K562 (cell line): ENCODE measurements around the gene PTGES3. TPM values are rescaled to one million over a fixed set of nuclear protein-coding genes. Genes with fewer than 3 reads are reported as not detected.
A peak's percentile ranks its signal among the peaks of the same experiment; 100 is the strongest.

Source experiments
- ATAC-seq: fragments of 200-7000 bp; cut with Tn5 transposase; 3 replicates; pipeline ENCODE4 v1.9.1; 2020; ENCODE audit warnings: moderate library complexity
- BruUV-seq: library from RNA; stranded (reverse); fragments of 400-500 nt; replicated peaks from 2 replicates; lab custom pipeline; 2021; lab: Mats Ljungman, UMichigan
- CTCF ChIA-PET: fragments of 300-600 bp; formaldehyde crosslinking; extraction: SDS; loops from one replicate; lab custom pipeline; 2021; ENCODE audit warnings: low intra/inter-chr PET ratio; lab: Yijun Ruan, JAX
- POLR2A ChIA-PET: fragments of 300-600, 350-650 bp; sonication (Branson Sonifier 250); formaldehyde crosslinking; extraction: SDS; loops from one replicate; lab custom pipeline; 2021; ENCODE audit warnings: antibody characterized with exemption, inconsistent platforms; lab: Yijun Ruan, JAX
- DNase-seq, 4 experiments: peaks; one replicate each; pipeline versions ENCODE4 v3.0.0 to v3.0.0-alpha.2; 2011 to 2018; ENCODE audit warnings: low spot score in 3 of 4, mixed read lengths in 3 of 4; ENCODE audit errors: extremely low read depth in 1 of 4
- FAIRE-seq: peaks from 2 replicates; lab custom pipeline; 2011; peaks lifted over from hg19 to GRCh38; lab: Jason Lieb, UNC
- H2AFZ ChIP-seq: 2 replicates; pipeline ENCODE4 v1.6.0; 2011; ENCODE audit warnings: low read depth, low read length, control low read depth, inconsistent platforms
- H3K27ac ChIP-seq: fragments of 200-600 bp; 3 replicates; pipeline ENCODE4 v1.8.0; 2011; ENCODE audit warnings: low read depth, mild to moderate bottlenecking, control low read depth, inconsistent platforms, low read length, moderate library complexity, mixed read lengths; ENCODE audit errors: extremely low read depth
- H3K27me3 ChIP-seq, 2 experiments: fragments of 300-600 bp in 1 of 2; 2 replicates in 1 of 2; 3 replicates in 1 of 2; pipeline versions ENCODE4 v1.6.0 to v1.8.0; 2011; ENCODE audit warnings: inconsistent platforms in 2 of 2, low read length in 2 of 2, mild to moderate bottlenecking in 1 of 2, mixed read lengths in 1 of 2, moderate library complexity in 1 of 2; ENCODE audit not compliant: control insufficient read depth in 2 of 2, insufficient read depth in 2 of 2
- H3K36me3 ChIP-seq: fragments of 300-600 bp; 3 replicates; pipeline ENCODE4 v1.8.0; 2011; ENCODE audit warnings: mild to moderate bottlenecking, low read length, inconsistent platforms; ENCODE audit not compliant: control insufficient read depth, insufficient read depth
- H3K4me1 ChIP-seq, 2 experiments: fragments of 200-600 bp in 1 of 2; replicated peaks in 1 of 2; 2 replicates in 1 of 2; 3 replicates in 1 of 2; pipeline versions ENCODE4 v1.5.1 to v1.8.0; 2011; ENCODE audit warnings: inconsistent platforms in 2 of 2, low read length in 2 of 2, mild to moderate bottlenecking in 1 of 2, mixed read lengths in 1 of 2, moderate library complexity in 1 of 2; ENCODE audit not compliant: control insufficient read depth in 2 of 2, insufficient read depth in 2 of 2
- H3K4me2 ChIP-seq: 2 replicates; pipeline ENCODE4 v1.6.1; 2011; ENCODE audit warnings: low read length, control low read depth, inconsistent platforms, mixed read lengths; ENCODE audit not compliant: insufficient read depth
- H3K4me3 ChIP-seq: fragments of 200-600 bp; sonication (generic), shearing (Covaris generic); 2 replicates; pipeline ENCODE4 v1.5.1; 2016; ENCODE audit warnings: control low read depth, inconsistent platforms
- H3K79me2 ChIP-seq: fragments of 200-600 bp; 3 replicates; pipeline ENCODE4 v1.8.0; 2011; ENCODE audit warnings: low read length, inconsistent platforms; ENCODE audit not compliant: control insufficient read depth, insufficient read depth
- H3K9ac ChIP-seq, 2 experiments: 2 replicates each; pipeline versions ENCODE4 v1.6.0 to v1.6.1; 2011; ENCODE audit warnings: low read depth in 2 of 2, low read length in 2 of 2, control low read depth in 1 of 2, inconsistent platforms in 1 of 2, mild to moderate bottlenecking in 1 of 2, mixed read lengths in 1 of 2; ENCODE audit not compliant: insufficient read depth in 1 of 2
- H3K9me1 ChIP-seq: one replicate; pipeline ENCODE4 v1.6.0; 2011; ENCODE audit warnings: inconsistent platforms, mild to moderate bottlenecking, low read length, moderate library complexity; ENCODE audit not compliant: control insufficient read depth, insufficient read depth
- H3K9me3 ChIP-seq: replicated peaks from 2 replicates; pipeline ENCODE4 v1.5.1; 2011; ENCODE audit warnings: low read depth, low read length, inconsistent platforms; ENCODE audit not compliant: control insufficient read depth, insufficient read depth
- H4K20me1 ChIP-seq: replicated peaks from 2 replicates; pipeline ENCODE4 v1.6.1; 2011; ENCODE audit warnings: low read length, inconsistent platforms, mixed read lengths; ENCODE audit not compliant: control insufficient read depth, insufficient read depth
- CREBBP ChIP-seq: IDR thresholded peaks from one replicate; pipeline ENCODE4 v1.6.1; 2012; ENCODE audit warnings: low read depth, mild to moderate bottlenecking, control low read depth, inconsistent platforms, low read length
- DDX20 ChIP-seq: fragments of 450-650 bp; IDR thresholded peaks from 2 replicates; pipeline ENCODE4 v1.6.1; 2016; ENCODE audit warnings: missing genetic modification characterization, low read depth, mild to moderate bottlenecking, missing compliant biosample characterization, moderate library complexity
- ETS1 ChIP-seq: conservative IDR thresholded peaks from 2 replicates; pipeline ENCODE4 v1.6.1; 2011; ENCODE audit warnings: low read depth, mild to moderate bottlenecking, low read length; ENCODE audit not compliant: control insufficient read depth
- GTF2E2 ChIP-seq: fragments of 200-800 bp; sonication (Bioruptor generic); IDR thresholded peaks from 2 replicates; pipeline ENCODE4 v1.6.1; 2016; ENCODE audit warnings: missing genetic modification characterization, missing compliant biosample characterization
- KAT8 ChIP-seq: fragments of 450-650 bp; IDR thresholded peaks from 2 replicates; pipeline ENCODE4 v1.6.1; 2016; ENCODE audit warnings: low read depth, mild to moderate bottlenecking
- MAFF ChIP-seq: IDR thresholded peaks from 2 replicates; pipeline ENCODE4 v1.6.1; 2012; ENCODE audit warnings: low read length, improper control_type of control experiment
- MXI1 ChIP-seq: IDR thresholded peaks from 2 replicates; pipeline ENCODE4 v1.6.1; 2011; ENCODE audit warnings: low read depth, mild to moderate bottlenecking, improper control_type of control experiment, low read length
- NFXL1 ChIP-seq: fragments of 450-650 bp; formaldehyde crosslinking; IDR thresholded peaks from 2 replicates; pipeline ENCODE4 v1.4.0; 2021; ENCODE audit warnings: mild to moderate bottlenecking
- SRSF1 ChIP-seq: fragments of 200-400 bp; formaldehyde crosslinking; IDR thresholded peaks from 2 replicates; pipeline ENCODE4 v1.6.1; 2017; ENCODE audit warnings: mild to moderate bottlenecking, low read depth, low read length, moderate library complexity
- ZBTB17 ChIP-seq: fragments of 450-650 bp; formaldehyde crosslinking; IDR thresholded peaks from 2 replicates; pipeline ENCODE4 v1.4.0; 2020; ENCODE audit warnings: mild to moderate bottlenecking
- ZMIZ1 ChIP-seq, 2 experiments: fragments of 150-350 bp in 1 of 2; IDR thresholded peaks; 2 replicates each; pipeline ENCODE4 v1.6.1; 2012 to 2016; ENCODE audit warnings: low read depth in 2 of 2, low read length in 2 of 2, mild to moderate bottlenecking in 1 of 2, moderate library complexity in 1 of 2
- ZNF551 ChIP-seq: fragments of 250-450 bp; sonication (Bioruptor Pico); IDR thresholded peaks from 2 replicates; pipeline ENCODE4 v1.5.0; 2021; ENCODE audit warnings: mild to moderate bottlenecking, moderate library complexity
- ZNF75A ChIP-seq: fragments of 450-650 bp; formaldehyde crosslinking; IDR thresholded peaks from 2 replicates; pipeline ENCODE4 v1.4.0; 2020; ENCODE audit warnings: mild to moderate bottlenecking
- ZNF766 ChIP-seq: fragments of 200-800 bp; sonication (Bioruptor generic); conservative IDR thresholded peaks from 2 replicates; pipeline ENCODE4 v1.6.1; 2016; ENCODE audit warnings: missing genetic modification characterization, missing compliant biosample characterization
- WGBS: fragments of 100-300 bp; shearing (Covaris generic); methylation state at CpG from one replicate; pipeline ENCODE4 v1.1.6; 2016; ENCODE audit warnings: low coverage, mixed read lengths; ENCODE audit not compliant: insufficient coverage; ENCODE audit errors: missing lambda C conversion rate; 5-methylcytosine and 5-hydroxymethylcytosine counted together
- in situ Hi-C: fragments of 300-500 bp; cut with MboI; formaldehyde crosslinking; loops from 4 replicates; pipeline ENCODE4 v1.15.0; 2018; ENCODE audit warnings: inconsistent platforms, mixed read lengths
- intact Hi-C: fragments of 100-400 bp; cut with micrococcal nuclease; formaldehyde crosslinking; loops from 2 replicates; pipeline ENCODE4 v1.14.2; 2022
- polyA plus RNA-seq, 8 experiments: library from polyadenylated mRNA; depleted of rRNA in 4 of 8; stranded (reverse) in 5 of 8; unstranded in 3 of 8; fragments of >200 nt; fragmentation: Nextera tagmentation in 2 of 8; fragmentation: Illumina TruSeq in 1 of 8; extraction: Ambion mirVana in 2 of 8; extraction: Trizol in 1 of 8; gene quantifications; 2 replicates each; pipeline versions ENCODE4 v1.2.1 to v1.2.3, GENCODE V29; 2011 to 2014; ENCODE audit warnings: inconsistent platforms in 1 of 8, missing spikeins in 1 of 8
- total RNA-seq, 7 experiments: library from RNA; depleted of rRNA in 6 of 7; stranded (reverse); fragments of >200 nt in 6 of 7; fragmentation: Illumina TruSeq in 2 of 7; extraction: Trizol in 2 of 7; gene quantifications; 2 replicates each; pipeline versions ENCODE4 v1.2.1 to v1.2.3, GENCODE V29; 2011 to 2021; ENCODE audit warnings: low replicate concordance in 1 of 7
- TF ChIP-seq, protein P1 (sequence below): sonication (generic); formaldehyde crosslinking; IDR thresholded peaks from 2 replicates; pipeline ENCODE4 v1.5.0; 2020; ENCODE audit warnings: missing genetic modification reagents

The PTGES3 gene
- total and polyA plus RNA-seq, 9 of the 15 experiments (the other 6 are each of a cell fraction or from before 2014, with no cell fraction given), result 163 to 501 (median 213) TPM

- Histone ChIP-seq H3K4me2 (peak overlapping the region; percentile 99), H3K27ac (peak overlapping the region; percentile 97), H3K4me3 (peak overlapping the region; percentile 89), H3K4me1 (peaks cover 14 to 23% of the 10 kb centered on the region in 2 experiments), H3K9me1 (peaks cover 11% of the 10 kb centered on the region), H3K36me3 (peaks cover 62% of the 10 kb centered on the region), H3K79me2 (peaks cover 45% of the 10 kb centered on the region), H3K9me3 (no peaks in the 10 kb centered on the region), H4K20me1 (peaks cover 27% of the 10 kb centered on the region), H2AFZ (peak overlapping the region; percentile 84), H3K27me3 (no peaks in the 10 kb centered on the region), H3K9ac (peak overlapping the region in 1 of 2 experiments; percentile 100; a peak in 2 of 4 replicates)
- ATAC-seq, result no peak
- FAIRE-seq, result no peak
- in situ Hi-C loops, result loop anchor here (10.0 kb wide), 1 partner anchor 81 kb away; the partner anchor contains the start of gene ATP5F1B
- ChIA-PET POLR2A (interaction anchor here (0.5 to 3.9 kb wide), 45 partner anchors 7 to 793 kb away, joined by 3 to 44 read pairs (median 5); partner anchors contain the start of genes ATP5F1B, PA2G4, PRIM1 and PTGES3), CTCF (no interaction called here)
- intact Hi-C loops, result loop anchor here (1.0 to 2.0 kb wide), 2 partner anchors 37 to 89 kb away; partner anchors contain the start of gene PTGES3
- BruUV-seq, result TSS peak; percentile 89
- no peak for DNase-seq
- 21% methylated on average over 7 of the region's 7 CpGs for WGBS
- TF ChIP-seq DDX20 (tag), result 0 out of 2 replicates have a peak, but pooled peaks have one; percentile 46
- no peak for TF ChIP-seq ZNF551 (CRISPR knock-in tag)
- no peak for TF ChIP-seq SRSF1
- TF ChIP-seq ZNF75A (CRISPR knock-in tag), result no peak
- TF ChIP-seq MXI1, result 0 out of 2 replicates have a peak, but pooled peaks have one; percentile 35
- TF ChIP-seq CREBBP, result no peak
- no peak for TF ChIP-seq MAFF
- no peak for TF ChIP-seq ZMIZ1 (IDR thresholded peaks at IDR 0.05; ENCODE audit: low read depth in 2 of 2, low read length in 2 of 2)
- TF ChIP-seq ZBTB17, result no peak
- TF ChIP-seq ZNF766 (CRISPR knock-in tag), result 0 out of 2 replicates have a peak, but pooled peaks have one; percentile 8
- no peak for TF ChIP-seq ETS1
- TF ChIP-seq GTF2E2 (tag), result 0 out of 2 replicates have a peak, but pooled peaks have one; percentile 28
- TF ChIP-seq, protein P1, sequence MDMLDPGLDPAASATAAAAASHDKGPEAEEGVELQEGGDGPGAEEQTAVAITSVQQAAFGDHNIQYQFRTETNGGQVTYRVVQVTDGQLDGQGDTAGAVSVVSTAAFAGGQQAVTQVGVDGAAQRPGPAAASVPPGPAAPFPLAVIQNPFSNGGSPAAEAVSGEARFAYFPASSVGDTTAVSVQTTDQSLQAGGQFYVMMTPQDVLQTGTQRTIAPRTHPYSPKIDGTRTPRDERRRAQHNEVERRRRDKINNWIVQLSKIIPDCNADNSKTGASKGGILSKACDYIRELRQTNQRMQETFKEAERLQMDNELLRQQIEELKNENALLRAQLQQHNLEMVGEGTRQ (CRISPR knock-in tag), result no peak
- no peak for TF ChIP-seq NFXL1
- TF ChIP-seq KAT8, result no peak
Observed at GRCh38 chr12:56725723-56726102, 37.6 kb upstream of the PTGES3 start.
